Astrocyte of the spinal cord (primary cell): ENCODE data around the gene SMCHD1.

Source experiments
- DNase-seq: peaks from one replicate; pipeline ENCODE4 v3.0.0; 2011; ENCODE audit warnings: low read depth, low spot score
- H3K4me3 ChIP-seq: 2 replicates; pipeline ENCODE4 v1.5.1; 2011; ENCODE audit warnings: low read depth, mild to moderate bottlenecking, low read length, moderate library complexity
- in situ Hi-C: cut with HindIII; loops from 2 replicates; pipeline ENCODE4 v1.10.0; 2017; ENCODE audit warnings: low sequenced_read_pairs
- TF ChIP-seq, protein P1 (sequence below): IDR thresholded peaks from 2 replicates; pipeline ENCODE4 v1.5.1; 2012; ENCODE audit warnings: low read depth, mild to moderate bottlenecking, low read length, inconsistent platforms

The SMCHD1 gene

DNA sequence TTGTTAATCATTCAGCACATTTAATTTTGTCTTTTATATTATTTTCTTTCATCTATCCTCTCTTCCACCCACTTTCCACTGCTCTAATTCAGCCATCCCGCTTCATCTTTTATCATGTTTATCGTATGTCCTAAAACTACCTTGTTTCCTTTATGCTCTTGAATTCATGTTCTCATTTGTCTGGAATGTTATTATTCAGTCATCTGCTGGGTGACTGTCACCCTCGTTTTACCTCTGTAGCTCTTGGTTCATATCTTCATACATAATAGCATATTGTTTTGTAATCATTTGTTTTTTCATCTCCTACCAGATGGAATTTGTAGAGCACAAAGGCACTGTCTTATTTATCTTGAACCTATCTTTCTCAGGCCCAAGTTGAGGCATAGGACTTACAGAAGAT lies 37.0 kb downstream of the SMCHD1 start:
- TF ChIP-seq, protein P1, sequence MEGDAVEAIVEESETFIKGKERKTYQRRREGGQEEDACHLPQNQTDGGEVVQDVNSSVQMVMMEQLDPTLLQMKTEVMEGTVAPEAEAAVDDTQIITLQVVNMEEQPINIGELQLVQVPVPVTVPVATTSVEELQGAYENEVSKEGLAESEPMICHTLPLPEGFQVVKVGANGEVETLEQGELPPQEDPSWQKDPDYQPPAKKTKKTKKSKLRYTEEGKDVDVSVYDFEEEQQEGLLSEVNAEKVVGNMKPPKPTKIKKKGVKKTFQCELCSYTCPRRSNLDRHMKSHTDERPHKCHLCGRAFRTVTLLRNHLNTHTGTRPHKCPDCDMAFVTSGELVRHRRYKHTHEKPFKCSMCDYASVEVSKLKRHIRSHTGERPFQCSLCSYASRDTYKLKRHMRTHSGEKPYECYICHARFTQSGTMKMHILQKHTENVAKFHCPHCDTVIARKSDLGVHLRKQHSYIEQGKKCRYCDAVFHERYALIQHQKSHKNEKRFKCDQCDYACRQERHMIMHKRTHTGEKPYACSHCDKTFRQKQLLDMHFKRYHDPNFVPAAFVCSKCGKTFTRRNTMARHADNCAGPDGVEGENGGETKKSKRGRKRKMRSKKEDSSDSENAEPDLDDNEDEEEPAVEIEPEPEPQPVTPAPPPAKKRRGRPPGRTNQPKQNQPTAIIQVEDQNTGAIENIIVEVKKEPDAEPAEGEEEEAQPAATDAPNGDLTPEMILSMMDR = no peak
- H3K4me3 ChIP-seq = no peak overlapping the region
- no peak for DNase-seq
- in situ Hi-C loops = no loop called here

DNA sequence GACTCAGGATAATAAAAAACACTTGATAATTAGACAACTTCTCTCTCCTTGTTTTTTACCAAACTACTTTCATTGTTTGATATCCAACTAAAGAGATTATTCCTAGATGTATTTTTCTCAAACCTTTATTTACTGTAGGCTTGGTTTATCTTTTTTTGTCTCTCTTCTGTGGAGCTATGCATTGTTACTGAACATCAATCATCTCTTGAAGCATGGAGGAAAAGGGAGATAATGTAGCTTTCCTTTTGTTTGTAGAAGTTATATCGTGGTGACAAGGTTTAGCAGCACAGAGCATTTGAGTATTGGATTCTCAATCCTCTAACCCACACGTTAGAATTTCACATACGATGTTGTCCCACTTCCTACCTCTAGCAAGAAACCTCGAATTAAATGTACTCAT lies 41.7 kb downstream of the SMCHD1 start:
- in situ Hi-C loops = no loop called here
- no peak for DNase-seq
- TF ChIP-seq, protein P1 = no peak
- H3K4me3 ChIP-seq = no peak overlapping the region

DNA sequence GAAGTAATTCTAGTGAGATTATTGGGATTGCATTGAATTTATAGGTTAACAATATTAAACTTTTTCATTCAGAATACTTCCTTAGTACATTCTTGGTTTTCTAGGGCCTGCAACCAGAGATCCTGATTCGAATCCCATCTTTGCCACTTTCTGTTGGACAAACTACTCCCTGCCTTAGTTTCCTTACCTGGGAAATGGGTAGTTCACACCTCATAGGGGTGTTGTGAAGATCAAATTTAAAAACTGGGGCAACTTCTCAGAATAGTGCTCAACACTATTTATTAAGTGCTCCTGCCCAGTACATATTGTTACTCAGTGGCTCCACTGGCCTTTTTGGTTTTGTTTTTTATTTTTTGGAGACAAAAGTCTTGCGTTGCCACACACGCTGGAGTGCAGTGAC lies 43.5 kb downstream of the SMCHD1 start:
- no peak overlapping the region for H3K4me3 ChIP-seq
- no peak for DNase-seq
- TF ChIP-seq, protein P1 = no peak
- in situ Hi-C loops = no loop called here

DNA sequence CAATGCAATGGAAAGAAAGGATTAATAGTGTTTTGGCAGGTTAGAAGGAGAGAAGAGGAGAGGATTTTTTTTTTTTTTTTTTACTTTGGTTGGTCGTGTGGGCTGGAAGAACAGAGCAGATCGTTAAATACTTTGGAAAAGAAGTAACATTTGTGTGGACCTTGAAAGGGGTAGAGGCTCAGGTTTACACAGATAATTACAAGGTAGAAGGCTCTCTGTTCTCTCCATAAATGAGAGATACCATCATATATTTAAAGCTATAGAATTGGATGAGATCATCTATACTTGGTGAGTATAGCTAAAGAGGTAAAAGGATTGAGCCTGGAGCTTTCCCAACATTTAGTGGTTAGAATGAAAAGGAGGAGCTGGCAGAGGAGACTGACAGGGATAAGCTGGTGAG lies 49.0 kb downstream of the SMCHD1 start:
- no peak for DNase-seq
- in situ Hi-C loops = no loop called here
- H3K4me3 ChIP-seq = no peak overlapping the region
- TF ChIP-seq, protein P1 = no peak

DNA sequence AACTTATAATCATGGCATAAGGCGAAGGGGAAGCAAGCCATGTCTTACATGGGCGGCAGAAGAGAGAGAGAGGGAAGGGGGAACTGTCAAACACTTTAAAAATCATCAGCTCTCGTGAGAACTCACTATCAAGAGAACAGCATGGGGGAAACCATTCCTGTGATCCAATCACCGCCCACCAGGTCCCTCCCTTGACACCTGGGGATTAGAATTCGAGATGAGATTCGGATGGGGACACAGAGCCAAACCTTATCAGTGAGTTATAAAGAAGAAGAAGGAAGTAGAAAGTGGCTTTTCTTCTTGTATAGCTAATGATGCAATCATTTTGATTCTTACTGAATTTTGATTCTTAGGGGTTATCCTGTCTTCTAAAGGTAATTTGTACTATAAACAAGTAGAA lies 51.4 kb downstream of the SMCHD1 start:
- TF ChIP-seq, protein P1 = no peak
- H3K4me3 ChIP-seq = no peak overlapping the region
- no peak for DNase-seq
- in situ Hi-C loops = no loop called here

DNA sequence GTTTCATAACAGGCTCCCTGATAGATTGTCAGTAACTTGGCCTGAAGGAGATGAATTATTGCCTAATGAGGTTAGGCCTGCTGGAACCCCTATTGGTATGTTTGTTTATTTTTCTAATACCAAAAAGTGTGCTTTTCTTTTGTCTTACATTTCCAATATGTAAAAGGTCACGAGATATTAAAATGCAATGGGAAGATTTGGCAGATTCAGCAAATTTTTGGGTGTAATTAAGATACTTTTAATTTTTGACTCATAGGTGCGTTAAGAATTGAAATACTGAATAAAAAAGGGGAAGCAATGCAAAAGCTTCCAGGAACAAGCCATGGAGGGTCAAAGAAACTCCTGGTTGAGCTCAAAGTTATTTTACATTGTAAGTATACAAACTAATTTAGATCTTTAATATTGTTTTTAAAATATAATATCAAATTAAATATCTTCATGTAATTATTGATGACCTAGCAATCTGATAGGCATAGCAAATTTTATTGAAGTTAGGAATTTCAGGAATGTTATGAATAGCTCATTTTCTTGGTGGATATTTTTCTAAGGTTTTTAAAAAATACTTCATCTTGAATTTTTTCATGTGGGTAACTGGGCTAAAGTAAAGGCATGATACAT lies 52.1 kb downstream of the SMCHD1 start:
- H3K4me3 ChIP-seq = no peak overlapping the region
- DNase-seq = no peak
- in situ Hi-C loops = no loop called here
- TF ChIP-seq, protein P1 = no peak

DNA sequence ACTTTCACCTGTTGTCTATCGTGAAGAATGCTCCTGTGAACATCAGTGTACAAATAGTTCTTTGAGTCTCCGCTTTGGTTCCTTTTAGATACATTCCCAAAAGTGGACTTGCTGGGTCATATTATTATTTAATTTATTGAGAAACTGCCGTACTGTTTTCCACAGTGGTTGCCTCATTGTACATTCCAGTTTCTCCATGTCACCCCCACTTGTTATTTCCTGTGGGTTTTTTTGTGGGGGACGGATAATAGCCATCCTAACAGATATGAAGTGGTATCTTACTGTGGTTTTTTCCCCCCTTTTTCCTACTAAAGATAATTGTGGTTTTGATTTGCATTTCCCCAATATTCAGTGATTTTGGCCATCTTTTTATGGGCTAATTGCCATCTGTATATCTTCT lies 53.8 kb downstream of the SMCHD1 start:
- DNase-seq = no peak
- TF ChIP-seq, protein P1 = no peak
- in situ Hi-C loops = no loop called here

More for the DNA sequence above, 53.8 kb downstream of the SMCHD1 start:
- no peak overlapping the region for H3K4me3 ChIP-seq
